ENCODE measurements around the gene LRRC2. TPM values are rescaled to one million over a fixed set of nuclear protein-coding genes. Genes with fewer than 3 reads are reported as not detected.

The LRRC2 gene
- total and polyA plus RNA-seq, 2 donors (not counting 3 experiments of a cell fraction or from before 2014, with no cell fraction given) = 0.14 to 0.73 TPM

- no peak overlapping the region for H3K27ac ChIP-seq (ENCODE audit: insufficient read depth, low read depth, low read length)
- H3K79me2 ChIP-seq (ENCODE audit: control insufficient read depth, insufficient read depth, low read length) = no peaks in the 10 kb centered on the region
- intact Hi-C loops (cut with micrococcal nuclease) = loop anchor here (10.0 kb wide), 1 partner anchor 410 kb away; no protein-coding TSS in a partner anchor
- H2AFZ ChIP-seq (ENCODE audit: low read depth, low read length) = no peak overlapping the region
- H3K27me3 ChIP-seq (ENCODE audit: control insufficient read depth in 2 of 2, insufficient read depth in 2 of 2, low read length in 2 of 2) = peaks cover 2 to 6% of the 10 kb centered on the region in 2 experiments
- H4K20me1 ChIP-seq (replicated peaks; ENCODE audit: control insufficient read depth, extremely low read depth, insufficient read depth, low read length) = no peaks in the 10 kb centered on the region
- dilution Hi-C loops (cut with MboI; ENCODE audit: extremely low pct_ligation_motif_present, low sequenced_read_pairs) = no loop called here
- no TSS peak for BruUV-seq (replicated peaks)
- H3K4me2 ChIP-seq (ENCODE audit: insufficient read depth, low read length) = no peak overlapping the region
- TF ChIP-seq FOS (IDR thresholded peaks at IDR 0.05; ENCODE audit: borderline replicate concordance, insufficient read depth, low read length) = no peak
- no peak for TF ChIP-seq GATA2 (IDR thresholded peaks at IDR 0.05; ENCODE audit: insufficient read depth, insufficient read length, low read depth, low read length)
- TF ChIP-seq MYC (IDR thresholded peaks at IDR 0.05; ENCODE audit: low read depth, low read length) = no peak
- TF ChIP-seq MAX (IDR thresholded peaks at IDR 0.05; ENCODE audit: insufficient read depth, insufficient read length) = no peak
- TF ChIP-seq JUN (IDR thresholded peaks at IDR 0.05; ENCODE audit: borderline replicate concordance, insufficient read depth, insufficient read length, low read depth) = no peak
- no peak for TF ChIP-seq CTCF (IDR thresholded peaks at IDR 0.05; ENCODE audit: extremely low read depth in 1 of 2, insufficient read depth in 1 of 2, low read depth in 1 of 2, low read length in 2 of 2)
- TF ChIP-seq POLR2A (IDR thresholded peaks at IDR 0.05; ENCODE audit: low read depth, low read length) = no peak
- TF ChIP-seq EZH2 (IDR thresholded peaks at IDR 0.05; ENCODE audit: borderline replicate concordance, low read depth, low read length, severe bottlenecking) = no peak
- TF ChIP-seq POLR2AphosphoS5 (IDR thresholded peaks at IDR 0.05; ENCODE audit: insufficient read depth, low read depth, low read length) = no peak
- no peak for DNase-seq (ENCODE audit: low read depth, low spot score)
- ChIA-PET CTCF (interaction anchor here (2.0 to 3.2 kb wide), 2 partner anchors 73 to 144 kb away, joined by 10 to 17 read pairs; no protein-coding TSS in a partner anchor), POLR2A (interaction anchor here (0.6 kb wide), 1 partner anchor 19 kb away, joined by 3 read pairs; no protein-coding TSS in a partner anchor)
- no peak for FAIRE-seq
- no peaks in the 10 kb centered on the region for H3K9me1 ChIP-seq (replicated peaks; ENCODE audit: control insufficient read depth, extremely low read depth, insufficient read depth, low read length)
- H3K4me1 ChIP-seq (ENCODE audit: control insufficient read depth, extremely low read depth, insufficient read depth, low read length) = peaks cover 2% of the 10 kb centered on the region
- no peaks in the 10 kb centered on the region for H3K36me3 ChIP-seq (ENCODE audit: control insufficient read depth in 2 of 2, extremely low read depth in 1 of 2, insufficient read depth in 2 of 2, low read length in 2 of 2)
- H3K9me3 ChIP-seq (replicated peaks; ENCODE audit: control insufficient read depth, insufficient read depth, low read length) = no peaks in the 10 kb centered on the region
- H3K4me3 ChIP-seq (replicated peaks in 1 of 3; ENCODE audit: insufficient read depth in 1 of 3, low read depth in 1 of 3, low read length in 3 of 3) = no peak overlapping the region
- H3K9ac ChIP-seq (replicated peaks; ENCODE audit: extremely low read depth, insufficient read depth, low read length) = no peak overlapping the region
Measured at GRCh38 chr3:46484911-46485778, 81.0 kb downstream of the LRRC2 start.
